Trophoblast cell (in vitro differentiated cells and primary cell): ENCODE measurements around the gene NADSYN1.

Experiments
- DNase-seq, 2 donors: peaks; one replicate each; pipeline ENCODE4 v3.0.0-alpha.2; 2016
- H2AFZ ChIP-seq: 2 replicates; pipeline ENCODE4 v1.6.1; 2013; ENCODE audit warnings: low read length, moderate library complexity, mild to moderate bottlenecking; ENCODE audit not compliant: insufficient read depth, poor library complexity
- H2AK5ac ChIP-seq: 2 replicates; pipeline ENCODE4 v1.6.1; 2013; ENCODE audit warnings: mild to moderate bottlenecking, low read length
- H2BK120ac ChIP-seq: 2 replicates; pipeline ENCODE4 v1.6.1; 2013; ENCODE audit warnings: low read length, mild to moderate bottlenecking, moderate library complexity; ENCODE audit not compliant: insufficient read depth, poor library complexity
- H2BK12ac ChIP-seq: 2 replicates; pipeline ENCODE4 v1.6.1; 2013; ENCODE audit warnings: mild to moderate bottlenecking, low read length, moderate library complexity
- H2BK5ac ChIP-seq: 2 replicates; pipeline ENCODE4 v1.6.1; 2013; ENCODE audit warnings: low read length, low read depth, moderate library complexity, mild to moderate bottlenecking; ENCODE audit not compliant: poor library complexity
- H3K14ac ChIP-seq: 2 replicates; pipeline ENCODE4 v1.6.1; 2013; ENCODE audit warnings: mild to moderate bottlenecking, low read length
- H3K18ac ChIP-seq: 2 replicates; pipeline ENCODE4 v1.6.1; 2013; ENCODE audit warnings: mild to moderate bottlenecking, low read length
- H3K23ac ChIP-seq: 2 replicates; pipeline ENCODE4 v1.6.1; 2013; ENCODE audit warnings: low read length
- H3K27ac ChIP-seq: 2 replicates; pipeline ENCODE4 v1.5.1; 2013; ENCODE audit warnings: low read depth, mild to moderate bottlenecking, inconsistent platforms, low read length, moderate library complexity
- H3K27me3 ChIP-seq: 2 replicates; pipeline ENCODE4 v1.6.1; 2013; ENCODE audit warnings: inconsistent platforms, mild to moderate bottlenecking, low read length, moderate library complexity; ENCODE audit not compliant: insufficient read depth
- H3K36me3 ChIP-seq, 2 experiments: 1 replicate in 1 of 2; 2 replicates in 1 of 2; pipeline ENCODE4 v1.6.1; 2013; ENCODE audit warnings: low read length in 2 of 2, mild to moderate bottlenecking in 2 of 2, moderate library complexity in 1 of 2; ENCODE audit not compliant: insufficient read depth in 2 of 2, control insufficient read depth in 1 of 2
- H3K4ac ChIP-seq: 2 replicates; pipeline ENCODE4 v1.6.1; 2013; ENCODE audit warnings: low read depth, mild to moderate bottlenecking, low read length, moderate library complexity
- H3K4me1 ChIP-seq, 2 experiments: 1 replicate in 1 of 2; 2 replicates in 1 of 2; pipeline ENCODE4 v1.6.1; 2013; ENCODE audit warnings: low read length in 2 of 2, mild to moderate bottlenecking in 2 of 2, moderate library complexity in 1 of 2; ENCODE audit not compliant: insufficient read depth in 2 of 2, control insufficient read depth in 1 of 2
- H3K4me2 ChIP-seq: 2 replicates; pipeline ENCODE4 v1.6.1; 2013; ENCODE audit warnings: inconsistent platforms, mild to moderate bottlenecking, low read length, moderate library complexity
- H3K4me3 ChIP-seq: 2 replicates; pipeline ENCODE4 v1.5.1; 2013; ENCODE audit warnings: mild to moderate bottlenecking, low read depth, low read length, inconsistent platforms
- H3K79me1 ChIP-seq: one replicate; pipeline ENCODE4 v1.6.1; 2013; ENCODE audit warnings: low read length
- H3K79me2 ChIP-seq: 2 replicates; pipeline ENCODE4 v1.6.1; 2013; ENCODE audit warnings: low read length, mild to moderate bottlenecking; ENCODE audit not compliant: control insufficient read depth, insufficient read depth, poor library complexity
- H3K9ac ChIP-seq: 2 replicates; pipeline ENCODE4 v1.6.1; 2013; ENCODE audit warnings: mild to moderate bottlenecking, low read length
- H3K9me3 ChIP-seq: 2 replicates; pipeline ENCODE4 v1.6.1; 2013; ENCODE audit warnings: low read depth, mild to moderate bottlenecking, control low read depth, inconsistent platforms, low read length; ENCODE audit not compliant: insufficient read depth
- H4K12ac ChIP-seq: 2 replicates; pipeline ENCODE4 v1.6.1; 2013; ENCODE audit warnings: low read depth, mild to moderate bottlenecking, low read length, moderate library complexity
- H4K8ac ChIP-seq: 2 replicates; pipeline ENCODE4 v1.6.1; 2013; ENCODE audit warnings: low read depth, mild to moderate bottlenecking, low read length, moderate library complexity
- H4K91ac ChIP-seq: one replicate; pipeline ENCODE4 v1.6.1; 2013; ENCODE audit warnings: low read depth, mild to moderate bottlenecking, low read length, moderate library complexity
- WGBS: extraction: QIAGEN DNeasy Blood & Tissue Kit; methylation state at CpG from one replicate; pipeline ENCODE4 v1.1.7; 2013; ENCODE audit warnings: missing lambda C conversion rate; ENCODE audit not compliant: insufficient read length, insufficient coverage; ENCODE audit errors: extremely low coverage; 5-methylcytosine and 5-hydroxymethylcytosine counted together

Gene NADSYN1

GRCh38 chr11:71472357-71472885, 19.4 kb downstream of the NADSYN1 start:
- Histone ChIP-seq H3K9ac (no peak overlapping the region), H3K79me1 (no peaks in the 10 kb centered on the region), H2AFZ (no peak overlapping the region), H3K4me3 (no peak overlapping the region), H4K91ac (no peak overlapping the region), H3K4me2 (no peak overlapping the region), H3K27me3 (no peaks in the 10 kb centered on the region), H4K8ac (no peak overlapping the region), H4K12ac (no peak overlapping the region), H3K18ac (no peak overlapping the region), H3K4ac (no peak overlapping the region), H3K14ac (no peak overlapping the region), H3K9me3 (no peaks in the 10 kb centered on the region), H3K27ac (no peak overlapping the region), H3K36me3 (peaks cover 45 to 46% of the 10 kb centered on the region in 2 experiments), H2BK12ac (no peak overlapping the region), H3K4me1 (peaks cover 4 to 5% of the 10 kb centered on the region in 2 experiments), H3K79me2 (no peaks in the 10 kb centered on the region), H2BK5ac (no peak overlapping the region), H3K23ac (no peak overlapping the region), H2BK120ac (no peak overlapping the region), H2AK5ac (no peak overlapping the region)
- WGBS: no CpG with 5 or more reads among the region's 10 CpGs
- no peak for DNase-seq

GRCh38 chr11:71472941-71473792, 20.2 kb downstream of the NADSYN1 start:
- Histone ChIP-seq H3K27ac (no peak overlapping the region), H3K9ac (no peak overlapping the region), H3K23ac (no peak overlapping the region), H2AK5ac (no peak overlapping the region), H3K36me3 (peaks cover 48 to 53% of the 10 kb centered on the region in 2 experiments), H4K12ac (no peak overlapping the region), H2BK120ac (no peak overlapping the region), H2BK5ac (no peak overlapping the region), H3K4me3 (peak overlapping the region; percentile 32), H3K14ac (no peak overlapping the region), H3K18ac (no peak overlapping the region), H3K4me1 (peaks cover 4 to 5% of the 10 kb centered on the region in 2 experiments), H3K79me2 (no peaks in the 10 kb centered on the region), H3K27me3 (no peaks in the 10 kb centered on the region), H2AFZ (no peak overlapping the region), H3K79me1 (no peaks in the 10 kb centered on the region), H4K8ac (no peak overlapping the region), H2BK12ac (peak overlapping the region; percentile 4), H3K4me2 (no peak overlapping the region), H4K91ac (no peak overlapping the region), H3K9me3 (no peaks in the 10 kb centered on the region), H3K4ac (no peak overlapping the region)
- WGBS: no CpG with 5 or more reads among the region's 33 CpGs
- no peak for DNase-seq

- peak overlapping the region; percentile 31 for H3K4me3 ChIP-seq
- H3K4ac ChIP-seq: no peak overlapping the region
- no peaks in the 10 kb centered on the region for H3K79me2 ChIP-seq
- peaks cover 4 to 5% of the 10 kb centered on the region in 2 experiments for H3K4me1 ChIP-seq
- H2AFZ ChIP-seq: no peak overlapping the region
- H3K27me3 ChIP-seq: no peaks in the 10 kb centered on the region
- H3K4me2 ChIP-seq: no peak overlapping the region
- H2BK120ac ChIP-seq: no peak overlapping the region
- DNase-seq: no peak
- no peak overlapping the region for H4K91ac ChIP-seq
- H4K12ac ChIP-seq: no peak overlapping the region
- H2BK5ac ChIP-seq: no peak overlapping the region
- H2BK12ac ChIP-seq: no peak overlapping the region
- H4K8ac ChIP-seq: no peak overlapping the region
- no peak overlapping the region for H2AK5ac ChIP-seq
- peaks cover 54 to 59% of the 10 kb centered on the region in 2 experiments for H3K36me3 ChIP-seq
- WGBS: no CpG with 5 or more reads among the region's 14 CpGs
- no peak overlapping the region for H3K23ac ChIP-seq
- H3K27ac ChIP-seq: no peak overlapping the region
- no peak overlapping the region for H3K9ac ChIP-seq
- H3K79me1 ChIP-seq: no peaks in the 10 kb centered on the region
- H3K9me3 ChIP-seq: no peaks in the 10 kb centered on the region
- no peak overlapping the region for H3K18ac ChIP-seq
- no peak overlapping the region for H3K14ac ChIP-seq
Observed at GRCh38 chr11:71473793-71474080, 20.7 kb downstream of the NADSYN1 start.

GRCh38 chr11:71474141-71474770, 21.3 kb downstream of the NADSYN1 start:
- H3K14ac ChIP-seq: no peak overlapping the region
- no peak overlapping the region for H3K23ac ChIP-seq
- H3K4ac ChIP-seq: no peak overlapping the region
- H2BK5ac ChIP-seq: no peak overlapping the region
- no peak overlapping the region for H3K4me3 ChIP-seq
- no CpG with 5 or more reads among the region's 27 CpGs for WGBS
- no peaks in the 10 kb centered on the region for H3K79me2 ChIP-seq
- no peak overlapping the region for H3K4me2 ChIP-seq
- no peak overlapping the region for H2AFZ ChIP-seq
- H3K36me3 ChIP-seq: peaks cover 57 to 61% of the 10 kb centered on the region in 2 experiments
- no peak overlapping the region for H3K18ac ChIP-seq
- H3K9me3 ChIP-seq: no peaks in the 10 kb centered on the region
- H4K91ac ChIP-seq: no peak overlapping the region
- H3K9ac ChIP-seq: no peak overlapping the region
- H3K27me3 ChIP-seq: no peaks in the 10 kb centered on the region
- H4K12ac ChIP-seq: no peak overlapping the region
- no peaks in the 10 kb centered on the region for H3K79me1 ChIP-seq
- no peak overlapping the region for H2BK12ac ChIP-seq
- DNase-seq: no peak
- H2BK120ac ChIP-seq: no peak overlapping the region
- no peak overlapping the region for H4K8ac ChIP-seq
- peaks cover 4 to 5% of the 10 kb centered on the region in 2 experiments for H3K4me1 ChIP-seq
- no peak overlapping the region for H2AK5ac ChIP-seq
- H3K27ac ChIP-seq: no peak overlapping the region
